NCI-H128 (cell line): ENCODE measurements around the gene PPP1R7.

ENCODE experiments used
- DNase-seq: peaks from one replicate; lab custom pipeline; 2025; ENCODE audit not compliant: unreplicated experiment; lab: John Stamatoyannopoulos, UW

The PPP1R7 gene

DNA sequence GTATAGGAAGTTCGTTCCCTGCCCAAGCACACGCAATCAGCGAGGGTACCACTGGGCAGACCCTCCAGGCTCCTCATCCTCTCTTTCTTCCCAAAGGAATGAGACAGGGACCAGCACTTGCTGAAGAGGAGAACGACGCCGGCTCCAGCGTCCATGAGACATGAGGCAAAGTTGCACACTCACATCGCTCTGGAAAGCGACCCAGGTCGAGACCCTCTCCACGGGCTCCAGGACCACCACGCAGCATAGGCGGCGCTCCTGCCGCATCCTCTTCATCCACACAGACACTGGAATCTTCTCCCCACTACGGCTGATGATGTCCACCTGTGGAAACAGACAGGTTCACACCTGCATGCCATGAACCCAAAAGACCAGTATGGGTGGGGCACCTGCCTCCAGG, 11.8 kb upstream of the PPP1R7 start:
- DNase-seq: no peak

DNA sequence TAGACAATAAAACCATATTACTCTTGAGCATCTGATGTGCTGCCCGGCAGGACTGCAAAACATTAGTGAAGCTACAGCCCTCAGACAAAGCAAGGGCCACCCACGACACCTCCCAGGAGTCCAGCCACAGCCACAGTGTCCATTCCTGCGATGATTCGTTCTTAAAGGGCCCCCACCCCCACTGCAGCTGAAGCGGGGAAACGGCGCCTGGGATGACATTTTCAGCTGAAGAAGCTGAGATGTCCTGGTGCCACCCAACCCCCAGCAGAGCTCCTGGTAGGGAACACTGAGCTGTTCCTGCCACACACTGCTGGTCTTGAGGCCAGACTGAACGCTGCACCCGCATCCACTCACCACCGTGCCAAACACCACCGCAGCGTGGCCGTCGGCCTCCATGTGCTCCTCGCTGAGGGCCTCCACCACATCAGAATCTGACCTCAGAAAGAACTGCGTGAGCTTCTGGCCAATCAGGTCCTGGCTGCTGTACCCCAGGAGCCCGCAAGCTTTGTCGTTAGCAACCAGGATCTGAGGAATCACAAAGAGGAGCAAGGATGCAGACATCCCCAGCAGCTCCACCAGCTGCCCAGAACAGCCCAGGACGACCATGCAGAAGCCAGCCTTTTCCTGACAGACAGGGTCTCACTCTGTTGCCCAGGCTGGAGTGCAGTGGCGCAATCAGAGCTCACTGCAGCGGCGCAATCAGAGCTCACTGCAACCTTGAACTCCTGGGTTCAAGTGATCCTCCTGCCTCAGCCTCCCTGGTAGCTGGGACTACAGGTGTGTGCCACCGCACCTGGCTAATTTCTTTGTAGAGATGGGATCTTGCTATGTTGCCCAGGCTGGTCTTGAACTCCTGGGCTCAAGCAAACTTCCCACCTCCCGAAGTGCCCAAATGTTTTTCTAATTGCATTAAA, 10.5 kb upstream of the PPP1R7 start:
- DNase-seq: no peak

DNA sequence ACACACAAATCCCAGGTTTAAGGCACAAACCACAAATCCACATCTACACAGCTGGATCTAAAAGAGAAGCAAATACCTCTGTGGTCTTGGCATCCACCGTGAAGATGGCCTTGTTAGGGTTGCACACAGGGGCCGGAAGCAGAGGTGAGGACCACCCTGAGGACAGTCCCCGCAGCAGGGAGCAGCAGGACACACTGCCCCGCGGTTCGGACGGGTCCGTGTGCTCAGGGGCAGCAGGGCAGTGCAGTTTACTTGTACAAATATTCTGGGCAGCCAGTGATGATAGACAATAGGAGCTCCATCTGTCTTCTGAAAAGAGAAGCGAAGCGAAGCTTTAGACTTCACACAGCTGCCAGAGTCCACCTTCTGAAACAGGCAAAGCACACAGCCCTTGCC, 9.8 kb upstream of the PPP1R7 start:
- DNase-seq: no peak

DNA sequence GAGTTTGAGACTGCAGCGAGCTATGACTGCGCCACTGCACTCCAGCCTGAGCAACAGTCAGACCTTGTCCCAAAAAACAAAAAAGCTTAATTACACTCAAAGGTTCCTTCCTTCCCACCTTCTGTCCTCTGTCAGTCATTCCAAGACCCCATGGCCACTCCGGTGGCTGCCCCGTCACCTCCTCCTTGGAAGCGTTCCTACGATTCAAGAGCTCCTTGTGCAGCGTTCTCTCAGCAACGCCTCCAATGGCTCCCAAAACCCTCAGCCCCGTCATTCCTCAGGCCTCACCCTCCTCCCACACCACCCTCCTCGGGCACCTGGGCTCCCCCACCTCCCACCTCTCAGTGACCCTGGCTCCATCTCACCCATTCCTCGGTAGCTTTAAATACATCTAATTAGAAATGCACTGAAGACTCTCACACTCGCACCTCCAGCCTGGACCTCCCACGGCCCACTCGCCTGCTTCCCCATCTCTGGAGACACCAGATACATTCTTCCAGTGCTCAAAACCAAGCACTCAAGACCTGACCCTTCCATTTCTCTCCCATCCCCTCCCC, 9.0 kb upstream of the PPP1R7 start:
- no peak for DNase-seq

DNA sequence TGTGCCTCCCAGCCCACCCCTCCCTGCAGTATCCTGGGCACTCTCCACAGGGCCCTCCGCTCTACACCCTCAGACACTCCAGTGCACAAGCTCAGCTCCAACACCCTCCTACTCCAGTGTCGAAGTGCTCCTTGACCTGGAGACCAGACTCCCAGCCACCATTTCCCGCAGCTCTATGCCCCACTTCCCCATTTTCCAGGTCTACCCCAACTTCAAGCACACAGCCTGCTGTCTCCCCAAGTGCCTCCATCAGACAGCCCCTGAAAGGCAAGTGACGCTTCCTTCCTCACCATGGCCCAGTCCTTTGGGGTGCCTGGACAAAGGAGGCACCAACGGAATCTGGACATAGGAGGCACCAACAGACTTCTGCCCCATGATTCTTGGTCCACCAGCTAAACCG, 8.2 kb upstream of the PPP1R7 start:
- DNase-seq: no peak

DNA sequence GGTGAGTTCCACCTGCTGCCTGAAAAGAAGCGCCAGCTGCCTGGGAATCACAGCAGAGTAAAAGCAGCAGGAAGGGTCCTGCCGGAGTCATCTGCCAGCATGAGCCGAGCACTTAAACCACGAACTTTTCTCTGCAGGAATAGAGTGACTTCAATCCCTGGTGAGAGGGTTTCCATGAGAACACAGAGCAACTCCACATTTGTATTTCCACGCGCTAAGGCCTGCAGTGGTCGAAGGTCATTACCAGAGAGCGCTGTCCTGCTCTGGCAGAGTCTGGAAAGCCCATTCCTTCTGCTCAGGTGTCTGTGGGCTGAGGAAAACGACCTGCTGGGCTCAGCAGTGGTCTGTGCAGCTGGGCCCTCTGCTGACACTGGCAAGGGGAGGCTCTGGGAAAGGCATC, 7.7 kb upstream of the PPP1R7 start:
- no peak for DNase-seq

DNA sequence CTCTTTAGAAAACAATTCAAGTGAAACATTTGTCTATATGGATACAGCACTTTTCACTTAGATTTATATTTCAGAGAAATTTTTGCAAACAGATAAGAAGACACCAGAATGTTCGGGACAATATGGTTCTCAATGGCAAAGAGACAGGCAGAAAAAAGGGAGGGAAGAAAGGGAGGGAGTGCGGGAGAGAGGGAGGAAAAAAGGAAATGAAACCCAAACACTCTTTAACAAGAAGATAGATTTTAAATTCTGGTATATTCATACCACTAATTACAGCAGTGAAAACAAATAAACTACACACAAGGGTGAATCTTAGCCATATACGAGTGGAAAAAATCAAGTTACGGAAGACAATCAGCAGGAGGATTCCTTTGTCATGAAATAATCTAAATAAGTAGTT, 4.0 kb upstream of the PPP1R7 start:
- DNase-seq: no peak

DNA sequence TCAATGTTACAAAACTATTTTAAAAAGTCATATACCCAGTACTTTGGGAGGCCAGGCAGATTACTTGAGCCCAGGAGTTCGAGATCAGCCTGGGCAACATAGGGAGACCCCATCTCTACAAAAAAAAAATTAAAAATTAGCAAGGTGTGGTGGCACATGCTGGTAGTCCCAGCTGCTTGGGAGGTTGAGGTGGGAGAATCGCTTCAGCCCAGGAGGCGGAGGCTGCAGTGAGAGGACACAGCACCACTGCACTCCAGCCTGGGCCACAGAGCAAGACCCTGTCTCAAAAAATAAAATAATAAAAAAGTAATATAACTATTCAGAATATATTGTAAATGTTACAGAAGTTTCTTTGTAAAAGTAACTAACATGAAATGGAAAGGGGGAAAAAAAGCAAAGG, 2.9 kb upstream of the PPP1R7 start:
- no peak for DNase-seq

DNA sequence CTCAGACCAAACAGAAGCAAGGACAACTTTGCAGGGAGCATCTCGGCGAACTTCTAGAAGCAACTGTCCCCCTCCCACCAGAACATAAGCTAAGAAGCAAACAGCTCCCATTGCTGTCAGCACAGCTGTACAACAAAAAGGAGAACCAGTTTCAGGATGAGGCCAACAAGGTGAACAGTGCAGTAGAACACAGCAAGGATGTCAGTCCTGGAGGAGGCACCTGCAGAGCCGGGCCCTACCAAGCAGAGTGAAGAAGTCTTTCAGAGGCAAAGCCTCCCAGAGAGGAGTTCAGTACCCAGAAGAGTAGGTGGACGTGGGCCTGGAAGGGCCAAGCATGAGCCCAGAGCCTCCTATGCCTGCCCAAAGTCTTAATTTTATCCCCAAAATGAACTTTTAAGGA, 2.0 kb upstream of the PPP1R7 start:
- no peak for DNase-seq

DNA sequence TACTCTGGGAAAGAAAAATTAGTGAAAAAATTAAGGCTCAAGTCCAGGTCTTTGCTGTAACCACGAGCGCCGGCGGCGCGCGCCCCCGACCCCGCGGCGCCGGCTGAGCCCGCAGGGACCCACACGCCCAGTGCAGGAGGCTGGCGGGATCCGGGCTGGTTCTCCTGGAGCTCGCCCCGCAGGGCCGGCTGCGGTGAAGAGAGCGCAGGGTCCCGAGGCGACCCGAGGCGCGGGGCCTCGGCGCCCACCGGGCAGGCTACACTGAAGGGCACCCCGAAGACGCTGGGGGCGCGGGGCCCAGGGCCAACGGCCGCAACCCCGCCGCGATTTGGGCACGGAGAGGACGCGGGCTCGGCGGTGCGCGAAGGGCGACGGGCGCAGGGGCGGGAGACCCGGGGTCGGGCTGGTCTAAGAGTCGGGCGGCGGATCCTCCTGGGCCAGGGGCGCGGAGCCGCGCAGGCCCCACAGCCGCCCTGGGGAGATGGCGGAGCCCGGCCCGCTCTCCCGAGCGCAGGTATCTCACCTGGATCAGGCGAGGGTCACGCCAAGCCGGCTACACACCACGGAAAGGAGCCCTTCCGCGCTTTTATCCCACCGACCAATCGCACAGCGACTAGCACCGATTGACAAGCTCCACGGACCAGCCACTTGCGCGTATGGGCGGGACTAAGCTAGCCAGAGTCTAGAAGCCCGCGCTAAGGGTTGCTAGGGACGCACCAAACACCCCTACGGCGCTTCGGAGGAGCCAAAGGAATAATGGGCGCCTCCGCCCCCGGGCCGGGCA, 1.2 kb upstream of the PPP1R7 start, which contains the start of gene PASK:
Gene PASK, minus strand, starts transcription at position 582 of the 784 bp plus-strand sequence. CDS start 6,440 bp downstream, outside the sequence.
- DNase-seq: peak; percentile 86

DNA sequence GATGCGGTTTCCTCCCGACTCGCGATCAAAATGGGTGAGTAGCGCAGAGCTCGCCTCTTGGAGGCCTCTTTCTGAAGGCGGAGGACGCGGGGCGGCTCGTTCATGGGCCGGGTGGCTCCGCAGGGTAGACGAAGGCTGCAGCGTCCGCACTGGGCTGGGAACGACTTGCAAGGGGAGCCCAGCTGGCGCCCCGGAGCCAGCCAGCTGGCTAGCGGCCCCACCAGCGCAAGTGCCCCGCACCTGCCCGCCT, 667 bp upstream of the PPP1R7 start:
- DNase-seq: no peak

DNA sequence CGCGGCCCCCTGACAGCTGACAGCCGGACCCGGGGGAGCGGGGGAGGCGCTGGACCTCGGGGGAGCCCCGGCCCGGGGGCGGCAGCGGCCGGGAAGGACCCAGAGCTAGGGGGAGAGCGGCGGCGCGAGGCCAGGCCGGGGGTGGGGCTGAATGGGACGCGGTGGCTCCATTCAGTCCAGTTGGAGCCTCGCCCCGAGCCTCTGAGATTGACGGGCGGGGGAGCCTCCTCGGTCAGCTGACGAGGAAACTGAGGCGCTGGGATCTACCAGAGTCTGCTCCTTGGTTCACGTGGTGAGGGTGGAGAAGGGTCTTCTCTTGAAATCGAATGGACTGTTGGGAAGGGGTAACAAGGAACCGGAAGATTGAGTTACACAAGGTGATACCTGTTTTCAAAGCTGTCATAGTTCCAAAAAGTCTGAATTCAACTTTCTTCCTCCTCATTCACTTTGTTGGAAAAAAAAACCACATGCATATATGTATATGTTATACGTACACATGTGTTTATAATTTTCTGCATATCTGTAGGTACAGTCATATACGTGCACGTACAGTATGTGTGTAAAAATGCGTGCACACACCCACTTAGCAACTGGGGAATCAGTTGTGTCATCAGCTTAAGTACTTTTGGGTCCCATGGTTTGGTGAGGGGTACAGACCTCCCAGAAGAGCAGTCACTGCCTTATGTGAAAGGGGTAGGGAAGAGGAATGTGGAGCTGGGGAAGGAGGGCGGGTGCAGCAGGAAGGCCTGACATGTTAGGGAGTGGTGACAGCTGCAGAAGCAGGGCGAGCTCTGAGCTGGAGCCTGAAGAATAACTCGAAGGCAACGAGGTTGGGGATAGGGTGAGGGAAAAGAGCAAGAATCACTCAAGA, 628 bp downstream of the PPP1R7 start:
- DNase-seq: no peak

DNA sequence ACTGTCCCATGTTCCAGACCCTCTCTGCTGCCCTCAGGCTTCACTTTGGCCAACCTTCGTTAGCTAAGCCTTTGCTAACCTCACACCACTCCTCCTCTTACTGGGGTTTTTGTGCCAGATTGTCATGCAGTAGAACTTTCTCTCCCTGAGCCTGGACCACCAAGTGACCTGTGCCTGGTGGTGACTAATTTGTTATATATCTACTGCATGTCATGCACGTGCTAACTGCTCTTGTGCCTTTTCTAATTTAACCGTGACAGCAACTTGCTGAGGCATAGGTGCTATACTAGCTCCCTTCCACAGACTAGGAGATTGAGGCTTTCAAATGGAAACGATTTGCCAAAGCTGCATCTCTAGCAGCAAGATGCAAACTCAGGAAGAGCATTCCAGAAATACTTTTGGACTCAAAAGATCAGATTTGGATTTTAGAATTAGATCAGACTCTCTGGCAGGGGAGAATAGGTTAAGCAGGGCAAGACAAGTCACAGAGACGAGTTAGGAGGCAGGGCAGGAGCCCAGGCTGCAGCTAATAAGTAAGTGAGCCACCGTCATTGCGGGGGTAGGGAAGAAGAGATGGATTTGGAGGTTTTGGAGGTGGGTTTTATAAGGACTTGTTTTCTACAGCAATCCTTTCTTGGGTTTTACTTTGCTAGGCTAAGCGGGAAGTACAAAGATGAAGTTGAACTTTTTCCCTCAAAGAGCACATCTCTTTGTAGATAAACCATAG, 1.8 kb downstream of the PPP1R7 start:
- DNase-seq: no peak

DNA sequence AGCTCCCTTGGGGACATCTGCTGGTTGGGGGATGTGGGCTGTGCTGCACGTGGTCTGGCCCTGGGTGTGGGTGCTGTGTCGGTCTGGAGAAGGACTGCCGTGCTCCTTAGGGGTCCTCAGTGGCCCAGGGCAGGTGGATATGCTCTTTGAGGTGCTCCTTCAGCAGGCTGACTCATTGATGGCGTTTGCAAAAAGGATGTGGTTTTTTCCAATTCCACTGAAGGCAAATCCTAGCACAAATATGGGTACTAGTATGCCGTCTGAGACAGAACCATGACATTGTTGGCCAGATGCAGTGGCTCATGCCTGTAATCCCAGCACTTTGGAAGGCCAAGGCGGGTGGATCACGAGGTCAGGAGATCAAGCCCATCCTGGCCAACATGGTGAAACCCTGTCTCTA, 3.3 kb downstream of the PPP1R7 start:
- no peak for DNase-seq

DNA sequence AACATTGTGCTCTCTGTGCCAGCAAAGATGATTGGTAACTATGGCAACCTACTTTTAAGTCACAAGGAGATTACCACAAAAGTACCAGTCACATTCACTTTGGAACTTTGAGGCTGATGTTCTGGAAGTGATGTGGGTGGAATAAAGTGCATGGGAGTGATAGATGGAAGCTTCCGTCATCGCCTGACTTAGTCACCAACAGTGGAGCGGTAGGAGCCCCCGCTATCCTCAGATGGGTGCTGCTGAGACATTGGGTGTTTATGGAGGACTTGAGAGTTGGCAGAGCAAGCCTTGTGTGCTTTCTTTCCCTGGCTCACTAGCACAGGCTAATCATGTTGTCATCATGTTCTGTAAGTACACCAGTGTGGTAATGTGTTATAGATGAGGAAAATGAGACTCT, 4.6 kb downstream of the PPP1R7 start:
- no peak for DNase-seq

DNA sequence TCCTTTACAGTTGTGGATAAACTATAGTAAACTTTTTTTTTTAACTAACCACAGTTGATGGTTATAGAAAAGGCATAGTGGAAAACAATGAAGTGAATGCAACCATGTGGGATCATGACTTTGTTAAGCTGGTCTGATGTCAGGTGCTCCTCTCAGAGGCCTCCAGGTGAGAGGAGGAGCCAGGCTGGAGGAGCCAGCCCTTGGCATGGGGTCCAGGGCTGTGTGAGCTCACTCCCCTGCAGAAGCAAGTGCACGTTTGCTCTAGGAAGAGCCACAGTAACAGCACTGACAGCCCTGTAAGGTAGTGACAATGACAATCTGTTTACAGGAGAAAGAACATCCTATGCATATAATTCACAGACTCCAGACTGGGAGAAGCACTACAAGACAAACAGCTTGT, 5.7 kb downstream of the PPP1R7 start:
- DNase-seq: no peak

DNA sequence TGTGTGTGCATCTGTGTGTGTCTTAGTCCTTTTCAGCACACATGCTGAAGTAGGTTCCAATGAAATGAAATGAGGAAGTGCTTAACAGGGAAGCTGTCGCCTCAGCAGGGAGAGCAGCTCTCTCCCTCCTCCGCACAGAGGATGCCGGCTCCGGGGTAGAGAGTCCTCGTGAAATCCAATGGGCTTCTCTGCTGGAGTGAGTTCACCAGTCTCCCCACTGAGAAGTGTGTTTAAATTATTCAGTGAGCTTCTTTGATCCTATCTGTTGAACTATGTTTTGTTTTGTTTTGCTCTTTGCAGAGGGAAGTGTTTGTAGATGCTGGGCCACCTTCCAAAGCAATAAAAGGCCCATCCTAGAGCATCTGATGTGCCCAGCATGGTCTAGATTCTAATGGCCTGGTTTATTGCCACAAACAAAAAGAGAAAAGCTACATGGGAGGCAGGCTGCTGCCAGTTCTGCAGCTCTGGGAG, 6.7 kb downstream of the PPP1R7 start:
- DNase-seq: no peak

DNA sequence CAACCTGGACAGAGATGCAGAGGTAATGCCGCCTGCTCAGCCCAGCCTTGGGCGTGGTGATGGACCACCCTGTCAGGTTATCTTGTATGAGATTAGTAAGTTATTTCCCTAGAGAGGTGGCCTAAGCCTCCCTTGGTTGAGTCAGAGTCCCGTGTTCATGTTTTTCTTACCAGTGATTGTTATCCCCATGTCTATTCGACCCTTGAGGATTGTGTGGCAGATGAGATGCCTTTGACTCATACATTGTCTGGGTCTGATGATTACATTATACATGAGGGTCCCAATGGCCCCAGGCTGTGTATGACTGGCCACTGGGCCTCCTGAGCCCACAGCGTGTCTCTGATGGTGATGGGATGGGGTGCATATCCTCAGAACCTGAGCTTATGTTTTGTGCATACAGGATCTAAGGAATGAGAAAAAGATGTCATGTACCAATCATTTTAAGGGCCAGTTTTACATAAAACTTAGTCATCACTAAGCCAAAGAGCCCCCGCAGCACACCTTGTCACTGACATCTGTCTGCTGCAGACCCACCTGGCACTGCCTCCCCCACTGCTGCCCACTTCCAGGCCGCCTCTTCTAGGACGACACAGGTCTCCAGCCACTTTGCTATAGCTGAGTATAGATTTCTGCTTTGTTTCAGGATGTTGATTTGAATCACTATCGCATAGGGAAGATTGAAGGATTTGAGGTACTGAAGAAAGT, 7.7 kb downstream of the PPP1R7 start:
- DNase-seq: no peak

DNA sequence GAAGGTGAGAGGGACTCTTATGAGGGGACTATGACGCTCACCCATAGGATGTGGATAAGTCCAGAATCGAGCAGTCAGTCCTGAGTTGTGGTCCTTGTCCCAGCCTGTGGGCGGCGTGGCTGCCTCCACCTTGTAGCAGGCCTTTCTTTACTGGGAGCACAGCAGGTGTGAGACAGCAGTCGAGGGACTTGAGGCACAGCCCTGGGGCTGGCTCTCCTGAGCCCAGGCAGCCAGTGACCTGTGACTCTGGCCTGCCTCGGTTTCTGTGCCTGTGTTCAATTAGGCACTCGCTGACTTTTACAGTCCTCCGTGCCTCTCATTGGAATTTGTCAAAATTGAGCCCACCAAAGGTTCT, 8.3 kb downstream of the PPP1R7 start:
- DNase-seq: no peak

DNA sequence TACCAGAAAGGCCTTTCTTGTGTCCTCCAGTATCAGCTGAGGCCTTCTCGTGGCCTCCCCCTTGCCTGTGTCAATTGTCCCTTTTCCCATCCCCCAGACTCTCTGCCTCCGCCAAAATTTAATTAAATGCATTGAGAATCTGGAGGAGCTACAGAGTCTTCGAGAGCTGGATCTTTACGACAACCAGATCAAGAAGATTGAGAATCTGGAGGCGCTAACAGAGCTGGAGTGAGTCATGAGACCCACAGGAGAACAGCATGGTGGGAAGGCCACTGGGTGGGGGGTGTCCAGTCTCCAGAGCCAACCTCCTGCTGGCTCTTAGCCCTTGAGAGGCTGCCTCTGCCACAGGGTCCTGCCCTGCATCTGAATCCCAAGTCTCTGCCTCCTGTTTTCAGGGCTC, 8.8 kb downstream of the PPP1R7 start:
- DNase-seq: no peak
